GM23248 (cell line): ENCODE results near the gene VPS35L. TPM values are rescaled to one million over a fixed set of nuclear protein-coding genes. Genes with fewer than 3 reads are reported as not detected.

Source experiments
- DNase-seq: peaks from one replicate; pipeline ENCODE4 v3.0.0-alpha.2; 2015
- H2AFZ ChIP-seq: fragments of 200-600 bp; sonication (generic); 2 replicates; pipeline ENCODE4 v1.6.1; 2016; ENCODE audit warnings: antibody characterized with exemption
- H3F3A ChIP-seq: fragments of 200-600 bp; sonication (generic); 2 replicates; pipeline ENCODE4 v1.6.1; 2016; ENCODE audit warnings: mild to moderate bottlenecking, antibody characterized with exemption, mixed run types; ENCODE audit not compliant: insufficient read depth
- H3K27ac ChIP-seq: fragments of 200-600 bp; sonication (generic); 2 replicates; pipeline ENCODE4 v1.5.1; 2016; ENCODE audit warnings: mild to moderate bottlenecking
- H3K27me3 ChIP-seq: fragments of 200-600 bp; sonication (generic); replicated peaks from 2 replicates; pipeline ENCODE4 v1.6.1; 2016; ENCODE audit warnings: mild to moderate bottlenecking; ENCODE audit not compliant: insufficient read depth
- H3K36me3 ChIP-seq: fragments of 200-600 bp; sonication (generic); 2 replicates; pipeline ENCODE4 v1.6.1; 2016; ENCODE audit warnings: low read depth, mild to moderate bottlenecking
- H3K4me1 ChIP-seq: fragments of 200-600 bp; sonication (generic); 2 replicates; pipeline ENCODE4 v1.6.1; 2016; ENCODE audit warnings: mild to moderate bottlenecking; ENCODE audit not compliant: insufficient read depth
- H3K4me2 ChIP-seq: fragments of 200-600 bp; sonication (generic); one replicate; pipeline ENCODE4 v1.6.1; 2016; ENCODE audit warnings: mild to moderate bottlenecking; ENCODE audit not compliant: unreplicated experiment
- H3K4me3 ChIP-seq: fragments of 200-600 bp; sonication (generic); 2 replicates; pipeline ENCODE4 v1.5.1; 2016; ENCODE audit warnings: mild to moderate bottlenecking
- H3K79me2 ChIP-seq: fragments of 200-600 bp; sonication (generic); 2 replicates; pipeline ENCODE4 v1.6.1; 2016; ENCODE audit warnings: mild to moderate bottlenecking; ENCODE audit not compliant: insufficient read depth
- H3K9ac ChIP-seq: fragments of 200-600 bp; sonication (generic); 2 replicates; pipeline ENCODE4 v1.6.1; 2016; ENCODE audit warnings: mild to moderate bottlenecking
- H3K9me2 ChIP-seq: fragments of 200-600 bp; sonication (generic); 2 replicates; pipeline ENCODE4 v1.6.1; 2016; ENCODE audit warnings: mixed run types, mild to moderate bottlenecking, moderate library complexity; ENCODE audit not compliant: insufficient read depth
- H3K9me3 ChIP-seq: fragments of 200-600 bp; sonication (generic); one replicate; pipeline ENCODE4 v1.6.1; 2017; ENCODE audit warnings: low read depth
- H4K20me1 ChIP-seq: fragments of 200-600 bp; sonication (generic); 2 replicates; pipeline ENCODE4 v1.6.0; 2016; ENCODE audit not compliant: insufficient read depth
- EZH2 ChIP-seq: fragments of 200-600 bp; sonication (generic); IDR thresholded peaks from 2 replicates; pipeline ENCODE4 v1.6.1; 2018; ENCODE audit warnings: antibody characterized with exemption, mild to moderate bottlenecking; ENCODE audit not compliant: insufficient read depth, poor library complexity, severe bottlenecking
- EZH2phosphoT487 ChIP-seq: fragments of 200-600 bp; sonication (generic); IDR thresholded peaks from 2 replicates; pipeline ENCODE4 v1.6.1; 2018; ENCODE audit warnings: antibody characterized with exemption, moderate library complexity, mild to moderate bottlenecking, low read depth; ENCODE audit not compliant: insufficient read depth
- WGBS, 2 experiments: methylation state at CpG; one replicate each; pipeline ENCODE4 v1.1.6; 2015 to 2017; ENCODE audit warnings: low lambda C conversion rate in 2 of 2, low coverage in 1 of 2; ENCODE audit errors: missing lambda C conversion rate in 2 of 2; 5-methylcytosine and 5-hydroxymethylcytosine counted together
- in situ Hi-C: fragments of 300-500 bp; cut with MboI; formaldehyde crosslinking; loops from 2 replicates; pipeline ENCODE4 v1.15.0; 2020
- polyA plus RNA-seq: library from polyadenylated mRNA; unstranded; fragments of >200 nt; fragmentation: Nextera tagmentation; extraction: Ambion mirVana; gene quantifications from 2 replicates; pipeline ENCODE4 v1.2.1, GENCODE V29; 2016
- total RNA-seq: library from RNA; depleted of rRNA; stranded (reverse); fragments of >200 nt; shearing (Covaris generic); gene quantifications from 2 replicates; pipeline ENCODE4 v1.2.3, GENCODE V29; 2014

Gene VPS35L
- total and polyA plus RNA-seq, 2 experiments from 2014 or later = 19.9 to 58.2 TPM

- no peak for TF ChIP-seq EZH2phosphoT487
- no peak for TF ChIP-seq EZH2
- no peak overlapping the region for H3K4me3 ChIP-seq
- DNase-seq = peak; percentile 43
- H3K4me1 ChIP-seq = peaks cover 48% of the 10 kb centered on the region
- H3K9me2 ChIP-seq = no peaks in the 10 kb centered on the region
- peaks cover 12% of the 10 kb centered on the region; the same call in 1 of the 2 replicates for H3K79me2 ChIP-seq
- peak overlapping the region; percentile 64 for H3K27ac ChIP-seq
- WGBS, 2 experiments = 36 to 38% methylated on average over 3 of the region's 3 CpGs
- in situ Hi-C loops = no loop called here
- H3K9ac ChIP-seq = peak overlapping the region; percentile 12
- H4K20me1 ChIP-seq = no peaks in the 10 kb centered on the region
- H3F3A ChIP-seq = peaks cover 41% of the 10 kb centered on the region
- no peaks in the 10 kb centered on the region for H3K9me3 ChIP-seq
- H3K27me3 ChIP-seq = no peaks in the 10 kb centered on the region
- H3K36me3 ChIP-seq = no peaks in the 10 kb centered on the region
- peak overlapping the region; percentile 10 for H3K4me2 ChIP-seq
- no peak overlapping the region for H2AFZ ChIP-seq
Observed at GRCh38 chr16:19701091-19701490, 145.6 kb downstream of the VPS35L start.

GRCh38 chr16:19703172-19703889 lies 147.8 kb downstream of the VPS35L start:
- WGBS, 2 experiments = 53 to 58% methylated on average over 6 of the region's 6 CpGs
- in situ Hi-C loops = no loop called here
- no peaks in the 10 kb centered on the region for H3K36me3 ChIP-seq

GRCh38 chr16:19704321-19705145 lies 149.0 kb downstream of the VPS35L start:
- no peak overlapping the region for H2AFZ ChIP-seq
- H3F3A ChIP-seq = peaks cover 23% of the 10 kb centered on the region
- no peaks in the 10 kb centered on the region for H3K36me3 ChIP-seq
- H3K27ac ChIP-seq = peak overlapping the region; percentile 73
- H3K4me1 ChIP-seq = peaks cover 26% of the 10 kb centered on the region
- H3K9me2 ChIP-seq = no peaks in the 10 kb centered on the region
- TF ChIP-seq EZH2 = no peak
- no peak for TF ChIP-seq EZH2phosphoT487
- H3K9me3 ChIP-seq = no peaks in the 10 kb centered on the region
- H3K4me2 ChIP-seq = peak overlapping the region; percentile 7
- in situ Hi-C loops = no loop called here
- peaks cover 12% of the 10 kb centered on the region; the same call in 1 of the 2 replicates for H3K79me2 ChIP-seq
- no peak overlapping the region for H3K4me3 ChIP-seq
- 74 to 75% methylated on average over 18 of the region's 18 CpGs for WGBS, 2 experiments
- H3K27me3 ChIP-seq = no peaks in the 10 kb centered on the region
- DNase-seq = peak; percentile 73
- H4K20me1 ChIP-seq = no peaks in the 10 kb centered on the region
- no peak overlapping the region for H3K9ac ChIP-seq

More at GRCh38 chr16:19703172-19703889, 147.8 kb downstream of the VPS35L start:
- no peak overlapping the region for H2AFZ ChIP-seq
- no peak overlapping the region for H3K9ac ChIP-seq
- peaks cover 34% of the 10 kb centered on the region for H3F3A ChIP-seq
- DNase-seq = no peak
- no peaks in the 10 kb centered on the region for H3K9me2 ChIP-seq
- H4K20me1 ChIP-seq = no peaks in the 10 kb centered on the region
- H3K4me1 ChIP-seq = peaks cover 38% of the 10 kb centered on the region
- peaks cover 12% of the 10 kb centered on the region; the same call in 1 of the 2 replicates for H3K79me2 ChIP-seq
- H3K9me3 ChIP-seq = no peaks in the 10 kb centered on the region
- H3K27me3 ChIP-seq = no peaks in the 10 kb centered on the region
- H3K4me2 ChIP-seq = no peak overlapping the region
- H3K4me3 ChIP-seq = no peak overlapping the region
- no peak for TF ChIP-seq EZH2
- TF ChIP-seq EZH2phosphoT487 = no peak
- H3K27ac ChIP-seq = no peak overlapping the region

- Histone ChIP-seq H3K4me2 (no peak overlapping the region), H3K9me2 (no peaks in the 10 kb centered on the region), H3K79me2 (peaks cover 12% of the 10 kb centered on the region; the same call in 1 of the 2 replicates), H3K27ac (peak overlapping the region; percentile 73), H2AFZ (no peak overlapping the region), H3K27me3 (no peaks in the 10 kb centered on the region), H3K36me3 (no peaks in the 10 kb centered on the region), H3K4me1 (peaks cover 22% of the 10 kb centered on the region), H3K9me3 (no peaks in the 10 kb centered on the region), H4K20me1 (no peaks in the 10 kb centered on the region), H3F3A (peaks cover 17% of the 10 kb centered on the region), H3K4me3 (no peak overlapping the region), H3K9ac (no peak overlapping the region)
- no peak for TF ChIP-seq EZH2
- WGBS, 2 experiments = 93 to 94% methylated on average over 8 of the region's 8 CpGs
- no peak for DNase-seq
- in situ Hi-C loops = no loop called here
Observed at GRCh38 chr16:19705146-19705501, 149.6 kb downstream of the VPS35L start.
